CD4-positive, CD25-positive, alpha-beta regulatory T cell (primary cell): ENCODE data around the gene OR8B4. TPM values are rescaled to one million over a fixed set of nuclear protein-coding genes. Genes with fewer than 3 reads are reported as not detected.

Source experiments
- ATAC-seq, 2 donors: fragments of 150-1000 bp; cut with Tn5 transposase; one replicate each; pipeline ENCODE4 v1.10.0; 2021; ENCODE audit warnings: low read depth in 2 of 2, moderate number of reproducible peaks in 2 of 2, moderate library complexity in 1 of 2
- DNase-seq, 3 donors: peaks; one replicate each; pipeline versions ENCODE4 v3.0.0 to v3.0.0-alpha.2; 2012 to 2022; ENCODE audit warnings: mixed read lengths in 1 of 3
- H3K27ac ChIP-seq: one replicate; pipeline ENCODE4 v1.7.0; 2013; ENCODE audit warnings: mild to moderate bottlenecking, low read length; ENCODE audit not compliant: insufficient read depth, poor library complexity, severe bottlenecking
- H3K27me3 ChIP-seq: one replicate; pipeline ENCODE4 v1.7.0; 2013; ENCODE audit warnings: low read length; ENCODE audit not compliant: control insufficient read depth, insufficient read depth
- H3K36me3 ChIP-seq: one replicate; pipeline ENCODE4 v1.7.0; 2013; ENCODE audit warnings: mild to moderate bottlenecking, low read length, moderate library complexity; ENCODE audit not compliant: control insufficient read depth, insufficient read depth
- H3K4me1 ChIP-seq: 2 replicates; pipeline ENCODE4 v1.7.0; 2013; ENCODE audit warnings: mild to moderate bottlenecking, low read length; ENCODE audit not compliant: insufficient read depth, control insufficient read depth, poor library complexity, severe bottlenecking
- H3K4me3 ChIP-seq: one replicate; pipeline ENCODE4 v1.7.0; 2013; ENCODE audit warnings: low read depth, mild to moderate bottlenecking, low read length, moderate library complexity
- H3K9me3 ChIP-seq, 2 experiments: 1 replicate in 1 of 2; 2 replicates in 1 of 2; pipeline ENCODE4 v1.7.0; 2013; ENCODE audit warnings: low read length in 2 of 2, mild to moderate bottlenecking in 1 of 2, moderate library complexity in 1 of 2; ENCODE audit not compliant: control insufficient read depth in 2 of 2
- H3K27ac Mint-ChIP-seq, 3 donors: one replicate each; pipeline ENCODE4 v1.8.0; 2020 to 2022; ENCODE audit warnings: mild to moderate bottlenecking in 3 of 3, mixed read lengths in 3 of 3, moderate library complexity in 2 of 3
- H3K27me3 Mint-ChIP-seq: one replicate; pipeline ENCODE4 v1.8.0; 2022; ENCODE audit warnings: mild to moderate bottlenecking, mixed read lengths
- H3K36me3 Mint-ChIP-seq: one replicate; pipeline ENCODE4 v1.8.0; 2020; ENCODE audit warnings: mixed read lengths
- H3K4me1 Mint-ChIP-seq, 4 donors: one replicate each; pipeline ENCODE4 v1.8.0; 2020 to 2022; ENCODE audit warnings: mixed read lengths in 4 of 4, mild to moderate bottlenecking in 1 of 4
- H3K4me3 Mint-ChIP-seq, 4 donors: one replicate each; pipeline ENCODE4 v1.8.0; 2020 to 2022; ENCODE audit warnings: mild to moderate bottlenecking in 4 of 4, mixed read lengths in 4 of 4, moderate library complexity in 3 of 4
- H3K9me3 Mint-ChIP-seq, 7 donors: one replicate each; pipeline ENCODE4 v1.8.0; 2020 to 2022; ENCODE audit warnings: mixed read lengths in 7 of 7, mild to moderate bottlenecking in 3 of 7, moderate library complexity in 2 of 7
- polyA plus RNA-seq, 4 donors: library from polyadenylated mRNA; unstranded; fragments of 300-500 nt; fragmentation: Illumina TruSeq; gene quantifications; one replicate each; pipeline ENCODE4 v1.2.3, GENCODE V29; 2021
- total RNA-seq: library from RNA; stranded (reverse); gene quantifications from one replicate; pipeline ENCODE4 v1.2.3, GENCODE V29; 2022

Gene OR8B4
- total and polyA plus RNA-seq, 5 donors from 2014 or later = not detected

- no peaks in the 10 kb centered on the region for H3K36me3 ChIP-seq
- H3K36me3 Mint-ChIP-seq = no peaks in the 10 kb centered on the region
- H3K9me3 Mint-ChIP-seq = peaks cover 0 to 3% (median 0%) of the 10 kb centered on the region in 7 donors
- no peaks in the 10 kb centered on the region for H3K27me3 ChIP-seq
- no peak for DNase-seq
- H3K4me3 ChIP-seq = no peak overlapping the region
- H3K27ac Mint-ChIP-seq = no peak overlapping the region
- H3K27ac ChIP-seq = no peak overlapping the region
- H3K27me3 Mint-ChIP-seq = no peaks in the 10 kb centered on the region
- no peaks in the 10 kb centered on the region for H3K4me1 Mint-ChIP-seq
- H3K4me1 ChIP-seq = no peaks in the 10 kb centered on the region
- ATAC-seq = no peak
- no peak overlapping the region for H3K4me3 Mint-ChIP-seq
- no peaks in the 10 kb centered on the region for H3K9me3 ChIP-seq
Observed at GRCh38 chr11:124380585-124380984, 44.1 kb downstream of the OR8B4 start.

GRCh38 chr11:124376280-124376679 is 48.4 kb downstream of the OR8B4 start:
- Histone ChIP-seq H3K27me3 (no peaks in the 10 kb centered on the region), H3K9me3 (no peaks in the 10 kb centered on the region), H3K4me3 (no peak overlapping the region), H3K4me1 (no peaks in the 10 kb centered on the region), H3K27ac (no peak overlapping the region), H3K36me3 (no peaks in the 10 kb centered on the region)
- no peak overlapping the region for H3K27ac Mint-ChIP-seq
- no peaks in the 10 kb centered on the region for H3K4me1 Mint-ChIP-seq
- ATAC-seq (no peak), DNase-seq (no peak)
- peaks cover 4% of the 10 kb centered on the region for H3K27me3 Mint-ChIP-seq
- peaks cover 0 to 3% (median 0%) of the 10 kb centered on the region in 7 donors for H3K9me3 Mint-ChIP-seq
- no peaks in the 10 kb centered on the region for H3K36me3 Mint-ChIP-seq
- H3K4me3 Mint-ChIP-seq = no peak overlapping the region

Other genes starting within 250 kb of the OR8B4 start
- not detected for gene OR10D3, start 241.5 kb downstream of the OR8B4 start, total RNA-seq
- gene OR10D3, start 241.5 kb downstream of the OR8B4 start, polyA plus RNA-seq = not detected
- not detected for gene OR8G1, start 183.8 kb downstream of the OR8B4 start, total RNA-seq
- not detected for gene OR8G1, start 183.8 kb downstream of the OR8B4 start, polyA plus RNA-seq
- not detected for gene OR8G5, start 168.5 kb downstream of the OR8B4 start, total RNA-seq
- gene OR8G5, start 168.5 kb downstream of the OR8B4 start, polyA plus RNA-seq = not detected
- gene OR8D1, start 110.9 kb downstream of the OR8B4 start, total RNA-seq = not detected
- not detected for gene OR8D1, start 110.9 kb downstream of the OR8B4 start, polyA plus RNA-seq
- gene OR8D2, start 104.7 kb downstream of the OR8B4 start, total RNA-seq = not detected
- gene OR8D2, start 104.7 kb downstream of the OR8B4 start, polyA plus RNA-seq = not detected
- not detected for gene OR8B2, start 40.4 kb downstream of the OR8B4 start, total RNA-seq
- not detected for gene OR8B2, start 40.4 kb downstream of the OR8B4 start, polyA plus RNA-seq
- gene OR8B3, start 25.8 kb downstream of the OR8B4 start, total RNA-seq = not detected
- not detected for gene OR8B3, start 25.8 kb downstream of the OR8B4 start, polyA plus RNA-seq
- gene OR8B8, start 20.8 kb upstream of the OR8B4 start, total RNA-seq = not detected
- gene OR8B8, start 20.8 kb upstream of the OR8B4 start, polyA plus RNA-seq = not detected
- gene OR8B12, start 118.8 kb upstream of the OR8B4 start, total RNA-seq = not detected
- gene OR8B12, start 118.8 kb upstream of the OR8B4 start, polyA plus RNA-seq = not detected
- not detected for gene OR8A1, start 145.1 kb upstream of the OR8B4 start, total RNA-seq
- not detected for gene OR8A1, start 145.1 kb upstream of the OR8B4 start, polyA plus RNA-seq
- gene PANX3, start 186.6 kb upstream of the OR8B4 start, total RNA-seq = not detected
- gene PANX3, start 186.6 kb upstream of the OR8B4 start, polyA plus RNA-seq = not detected
- 60.7 TPM for gene TBRG1, start 198.0 kb upstream of the OR8B4 start, total RNA-seq
- 10 to 100 TPM; 30.3 to 42.3 (median 38.0) TPM for gene TBRG1, start 198.0 kb upstream of the OR8B4 start, polyA plus RNA-seq
- gene SIAE, start 248.9 kb upstream of the OR8B4 start, total RNA-seq = 5.0 TPM
- gene SIAE, start 248.9 kb upstream of the OR8B4 start, polyA plus RNA-seq = 1 to 10 TPM; 1.4 to 3.0 (median 2.3) TPM
- 0.22 TPM for gene SPA17, start 249.0 kb upstream of the OR8B4 start, total RNA-seq
- gene SPA17, start 249.0 kb upstream of the OR8B4 start, polyA plus RNA-seq = 1 to 10 TPM; 1.0 to 2.5 (median 1.3) TPM